GM12891 (cell line): Measurements from ENCODE around the gene VSNL1.
A peak's percentile ranks its signal among the peaks of the same experiment; 100 is the strongest.

Experiments used
- DNase-seq: peaks from one replicate; pipeline ENCODE4 v3.0.0; 2011; ENCODE audit warnings: low spot score; ENCODE audit not compliant: insufficient read length
- FAIRE-seq: peaks from 2 replicates; lab custom pipeline; 2011; peaks lifted over from hg19 to GRCh38; lab: Jason Lieb, UNC
- PAX5 ChIP-seq: IDR thresholded peaks from 2 replicates; pipeline ENCODE4 v1.6.1; 2011; ENCODE audit warnings: low read length, moderate library complexity, mild to moderate bottlenecking; ENCODE audit not compliant: insufficient read depth, severe bottlenecking
- POLR2A ChIP-seq: IDR thresholded peaks from 2 replicates; pipeline ENCODE4 v1.6.1; 2011; ENCODE audit warnings: low read depth, low read length, control low read depth
- POLR2AphosphoS5 ChIP-seq: IDR thresholded peaks from 2 replicates; pipeline ENCODE4 v1.6.1; 2011; ENCODE audit warnings: low read depth, low read length, control low read depth
- POU2F2 ChIP-seq: IDR thresholded peaks from 2 replicates; pipeline ENCODE4 v1.6.1; 2011; ENCODE audit warnings: low read depth, mild to moderate bottlenecking, control low read depth, low read length, moderate library complexity
- SPI1 ChIP-seq: IDR thresholded peaks from 2 replicates; pipeline ENCODE4 v1.6.1; 2011; ENCODE audit warnings: low read depth, low read length, control low read depth
- TAF1 ChIP-seq: IDR thresholded peaks from 2 replicates; pipeline ENCODE4 v1.6.1; 2011; ENCODE audit warnings: low read depth, low read length, control low read depth

Gene VSNL1

GRCh38 chr2:17578466-17578928 lies 38.0 kb downstream of the VSNL1 start:
- TF ChIP-seq PAX5 (no peak), SPI1 (peak; percentile 84)
- peak; percentile 88 for FAIRE-seq
- DNase-seq, result peak; percentile 15

GRCh38 chr2:17579605-17580318 lies 39.3 kb downstream of the VSNL1 start:
- no peak for FAIRE-seq
- TF ChIP-seq SPI1 (no peak), POLR2A (no peak), PAX5 (no peak), POLR2AphosphoS5 (no peak), TAF1 (no peak)
- no peak for DNase-seq

GRCh38 chr2:17580319-17580715 lies 39.8 kb downstream of the VSNL1 start:
- peak; percentile 38 for FAIRE-seq
- no peak for DNase-seq
- no peak for TF ChIP-seq TAF1

GRCh38 chr2:17581831-17582230 lies 41.3 kb downstream of the VSNL1 start:
- DNase-seq (no peak), FAIRE-seq (no peak)

GRCh38 chr2:17583166-17583565 lies 42.7 kb downstream of the VSNL1 start:
- no peak for DNase-seq
- no peak for FAIRE-seq

More at GRCh38 chr2:17581831-17582230, 41.3 kb downstream of the VSNL1 start:
- TF ChIP-seq PAX5, result no peak
- no peak for TF ChIP-seq TAF1
- no peak for TF ChIP-seq POLR2A
- TF ChIP-seq POU2F2, result no peak
- TF ChIP-seq SPI1, result no peak
- TF ChIP-seq POLR2AphosphoS5, result no peak

GRCh38 chr2:17583646-17584045 lies 43.1 kb downstream of the VSNL1 start:
- FAIRE-seq, result no peak
- no peak for DNase-seq
- TF ChIP-seq POU2F2, result no peak
- no peak for TF ChIP-seq POLR2A
- TF ChIP-seq PAX5, result no peak
- no peak for TF ChIP-seq POLR2AphosphoS5
- no peak for TF ChIP-seq TAF1
- TF ChIP-seq SPI1, result no peak

More at GRCh38 chr2:17583166-17583565, 42.7 kb downstream of the VSNL1 start:
- TF ChIP-seq SPI1 (no peak), POU2F2 (no peak), POLR2AphosphoS5 (no peak), PAX5 (no peak), POLR2A (no peak), TAF1 (no peak)

GRCh38 chr2:17584689-17585088 lies 44.2 kb downstream of the VSNL1 start:
- TF ChIP-seq SPI1 (peak; percentile 69), PAX5 (no peak)

GRCh38 chr2:17587469-17587868 lies 47.0 kb downstream of the VSNL1 start:
- FAIRE-seq (no peak), DNase-seq (no peak)
- TF ChIP-seq PAX5 (no peak), TAF1 (no peak), SPI1 (no peak), POLR2AphosphoS5 (no peak), POLR2A (no peak), POU2F2 (no peak)

More at GRCh38 chr2:17584689-17585088, 44.2 kb downstream of the VSNL1 start:
- FAIRE-seq (no peak), DNase-seq (no peak)

- no peak for DNase-seq
- no peak for TF ChIP-seq SPI1
- TF ChIP-seq TAF1, result no peak
- TF ChIP-seq POU2F2, result no peak
- no peak for TF ChIP-seq POLR2A
- no peak for TF ChIP-seq POLR2AphosphoS5
- no peak for TF ChIP-seq PAX5
- no peak for FAIRE-seq
Measured at GRCh38 chr2:17588031-17588430, 47.5 kb downstream of the VSNL1 start.

- FAIRE-seq, result no peak
- TF ChIP-seq SPI1, result no peak
- no peak for TF ChIP-seq TAF1
- TF ChIP-seq POLR2A, result no peak
- TF ChIP-seq POLR2AphosphoS5, result no peak
- no peak for TF ChIP-seq POU2F2
- no peak for TF ChIP-seq PAX5
- no peak for DNase-seq
Measured at GRCh38 chr2:17589406-17590035, 49.0 kb downstream of the VSNL1 start.
